HepG2 (cell line): ENCODE measurements around the gene CDK5RAP1. TPM values are rescaled to one million over a fixed set of nuclear protein-coding genes. Genes with fewer than 3 reads are reported as not detected.

ENCODE experiments used
- DR1 ChIP-seq: sonication (generic); formaldehyde crosslinking; IDR thresholded peaks from 2 replicates; pipeline ENCODE4 v1.8.0; 2021; ENCODE audit warnings: mild to moderate bottlenecking, missing genetic modification reagents, inconsistent platforms
- ELF4 ChIP-seq: sonication (generic); formaldehyde crosslinking; IDR thresholded peaks from 2 replicates; pipeline ENCODE4 v1.5.0; 2020; ENCODE audit warnings: missing genetic modification reagents, mild to moderate bottlenecking, moderate library complexity, borderline replicate concordance
- KDM5B ChIP-seq: sonication (generic); formaldehyde crosslinking; IDR thresholded peaks from 2 replicates; pipeline ENCODE4 v1.4.0; 2020; ENCODE audit warnings: missing genetic modification reagents, mild to moderate bottlenecking, borderline replicate concordance
- MLXIP ChIP-seq: sonication (generic); formaldehyde crosslinking; IDR thresholded peaks from 2 replicates; pipeline ENCODE4 v1.9.0; 2021; ENCODE audit warnings: missing genetic modification reagents, borderline replicate concordance
- PAWR ChIP-seq: sonication (generic); formaldehyde crosslinking; IDR thresholded peaks from 2 replicates; pipeline ENCODE4 v1.4.0; 2020; ENCODE audit warnings: missing genetic modification reagents, mild to moderate bottlenecking, borderline replicate concordance
- TCF7 ChIP-seq: sonication (generic); IDR thresholded peaks from 2 replicates; pipeline ENCODE4 v1.6.1; 2016; ENCODE audit warnings: antibody characterized with exemption, low read depth
- THRA ChIP-seq: sonication (generic); formaldehyde crosslinking; IDR thresholded peaks from 2 replicates; pipeline ENCODE4 v1.4.0; 2020; ENCODE audit warnings: missing genetic modification reagents, borderline replicate concordance
- ZGPAT ChIP-seq: IDR thresholded peaks from 2 replicates; pipeline ENCODE4 v1.6.1; 2016; ENCODE audit warnings: mild to moderate bottlenecking
- ZNF317 ChIP-seq: sonication (generic); formaldehyde crosslinking; IDR thresholded peaks from 2 replicates; pipeline ENCODE4 v1.5.0; 2020; ENCODE audit warnings: mild to moderate bottlenecking, missing genetic modification reagents
- ZNF318 ChIP-seq: sonication (generic); formaldehyde crosslinking; IDR thresholded peaks from 2 replicates; pipeline ENCODE4 v1.4.0; 2020; ENCODE audit warnings: mild to moderate bottlenecking, missing genetic modification reagents
- polyA plus RNA-seq, 8 experiments: library from polyadenylated mRNA; depleted of rRNA in 3 of 8; stranded (reverse) in 7 of 8; unstranded in 1 of 8; fragments of >200 nt; fragmentation: Illumina TruSeq in 4 of 8; extraction: Trizol in 4 of 8; gene quantifications; 2 replicates each; pipeline versions ENCODE4 v1.2.1 to v1.2.3, GENCODE V29; 2011 to 2016; ENCODE audit warnings: low read depth in 4 of 8, missing spikeins in 1 of 8, mixed read lengths in 1 of 8; ENCODE audit not compliant: insufficient read depth in 1 of 8
- total RNA-seq, 5 experiments: library from RNA; depleted of rRNA; stranded (reverse); fragments of >200 nt; fragmentation: Illumina TruSeq; extraction: Trizol; gene quantifications; 2 replicates each; pipeline ENCODE4 v1.2.3, GENCODE V29; 2016; ENCODE audit warnings: low read depth in 1 of 5
- TF ChIP-seq, protein P1 (sequence below): fragments of 450-650 bp; IDR thresholded peaks from 2 replicates; pipeline ENCODE4 v1.6.1; 2017

Gene CDK5RAP1
- total and polyA plus RNA-seq, 2 of the 13 experiments (the other 11 are each of a cell fraction or from before 2014, with no cell fraction given): 53.6 to 98.2 TPM

DNA sequence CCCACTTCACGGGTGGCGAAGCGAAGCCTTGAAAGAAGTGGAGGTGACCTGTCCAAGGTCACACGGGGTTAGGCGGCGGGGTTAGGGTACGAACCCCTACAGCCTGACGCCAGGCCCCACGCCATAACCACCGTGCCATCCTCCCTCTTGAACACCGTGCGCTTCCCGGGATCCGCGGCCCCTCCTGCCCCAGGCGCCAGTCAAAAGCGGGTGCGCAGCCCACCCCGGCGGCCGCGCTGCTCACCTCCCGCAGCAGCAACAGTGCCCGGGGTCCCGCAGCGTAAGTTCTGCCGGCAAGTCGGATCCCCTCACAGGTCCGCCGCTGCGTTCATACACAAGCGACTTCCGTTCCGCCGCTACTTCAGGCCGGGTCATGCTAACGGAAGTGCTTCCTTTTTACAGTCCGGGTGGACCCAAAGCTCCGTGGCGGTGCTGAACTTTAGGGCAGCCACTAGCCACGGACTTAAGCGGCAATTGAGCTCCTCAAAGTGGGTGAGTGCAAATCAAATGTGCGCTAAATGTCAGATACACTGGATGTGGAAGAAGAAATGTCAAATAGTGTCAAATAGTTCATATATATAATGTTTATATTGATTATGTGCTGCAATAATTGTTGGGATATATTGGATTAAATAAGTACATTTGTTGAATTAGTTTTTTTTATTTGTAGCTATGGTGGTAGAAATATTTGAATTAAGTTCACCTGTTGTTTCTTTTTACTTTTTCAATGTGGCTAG is at the start of gene CDK5RAP1 (continued):
- TF ChIP-seq TCF7 (no peak), DR1 (CRISPR knock-in tag) (peak; percentile 85), ZNF318 (CRISPR knock-in tag) (peak; percentile 92; the same call in 1 of the 2 replicates), KDM5B (peak; percentile 94), THRA (CRISPR knock-in tag) (peak; percentile 96), ZGPAT (peak; percentile 100), MLXIP (CRISPR knock-in tag) (peak; percentile 58; the same call in 1 of the 2 replicates), PAWR (CRISPR knock-in tag) (peak; percentile 83; the same call in 1 of the 2 replicates), ELF4 (CRISPR knock-in tag) (peak; percentile 83), ZNF317 (CRISPR knock-in tag) (peak; percentile 88)
- TF ChIP-seq, protein P1, sequence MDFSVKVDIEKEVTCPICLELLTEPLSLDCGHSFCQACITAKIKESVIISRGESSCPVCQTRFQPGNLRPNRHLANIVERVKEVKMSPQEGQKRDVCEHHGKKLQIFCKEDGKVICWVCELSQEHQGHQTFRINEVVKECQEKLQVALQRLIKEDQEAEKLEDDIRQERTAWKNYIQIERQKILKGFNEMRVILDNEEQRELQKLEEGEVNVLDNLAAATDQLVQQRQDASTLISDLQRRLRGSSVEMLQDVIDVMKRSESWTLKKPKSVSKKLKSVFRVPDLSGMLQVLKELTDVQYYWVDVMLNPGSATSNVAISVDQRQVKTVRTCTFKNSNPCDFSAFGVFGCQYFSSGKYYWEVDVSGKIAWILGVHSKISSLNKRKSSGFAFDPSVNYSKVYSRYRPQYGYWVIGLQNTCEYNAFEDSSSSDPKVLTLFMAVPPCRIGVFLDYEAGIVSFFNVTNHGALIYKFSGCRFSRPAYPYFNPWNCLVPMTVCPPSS: no peak
